Fibroblast of skin of back (primary cell): Measurements from ENCODE around the gene RRM2.
"Not testable (repeated sequence)": the region's sequence is repeated elsewhere in the genome, so short reads cannot be mapped to it uniquely, and the experiment has no call there.

Experiments used
- DNase-seq: peaks from one replicate; pipeline ENCODE4 v3.0.0-alpha.2; 2013

RRM2 gene

DNA sequence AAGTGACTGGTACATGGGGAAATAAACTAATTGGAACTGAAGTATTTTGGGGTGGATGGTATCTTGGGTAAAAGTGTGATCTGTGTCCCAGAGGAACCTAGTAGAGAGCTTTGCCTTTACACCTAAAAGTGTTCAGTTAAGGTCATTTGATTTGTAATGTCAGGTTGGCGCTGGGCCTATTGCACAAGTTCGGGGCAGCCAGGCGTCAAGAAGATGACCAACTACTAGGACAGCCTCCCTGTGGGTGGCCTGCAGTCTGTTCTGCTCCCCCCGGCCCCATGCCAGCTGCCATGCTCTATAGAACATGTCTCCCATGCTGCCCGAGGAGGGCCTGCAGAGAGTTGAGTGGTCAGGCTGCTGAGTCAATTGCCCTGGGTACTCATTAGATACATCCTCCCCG is 10.1 kb downstream of the RRM2 start:
- no peak for DNase-seq

DNA sequence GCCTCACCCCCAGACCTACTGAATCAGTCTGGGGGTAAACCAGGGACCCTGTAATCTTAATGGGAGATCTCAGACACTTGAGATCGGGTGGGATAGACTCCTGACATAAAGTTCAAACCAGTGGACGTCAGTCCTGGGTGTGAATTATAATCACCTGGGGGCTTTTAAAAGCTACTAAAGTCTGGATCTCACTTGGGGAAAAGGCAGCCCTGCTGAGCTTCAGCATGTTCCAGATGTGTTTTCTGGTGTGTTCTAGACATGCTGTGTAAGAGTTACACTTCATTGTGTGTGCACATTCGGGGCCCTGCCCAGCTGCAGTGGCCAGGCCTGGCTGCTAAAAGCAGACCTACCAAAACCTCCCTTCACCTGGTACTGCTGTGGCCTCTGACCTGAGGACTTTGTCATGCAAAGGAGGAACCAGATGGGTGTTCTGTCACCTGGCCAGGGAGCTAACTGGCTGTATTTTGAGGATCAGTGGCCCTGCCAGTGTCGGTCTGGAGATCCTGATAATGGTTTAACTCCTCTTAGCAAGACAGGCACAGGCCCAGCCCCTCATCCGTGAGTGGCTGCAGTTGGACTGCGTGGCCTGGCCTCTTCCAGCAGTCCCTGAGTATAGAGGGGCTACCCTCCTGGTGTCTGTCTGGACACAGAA is 10.6 kb downstream of the RRM2 start:
- DNase-seq: no peak

DNA sequence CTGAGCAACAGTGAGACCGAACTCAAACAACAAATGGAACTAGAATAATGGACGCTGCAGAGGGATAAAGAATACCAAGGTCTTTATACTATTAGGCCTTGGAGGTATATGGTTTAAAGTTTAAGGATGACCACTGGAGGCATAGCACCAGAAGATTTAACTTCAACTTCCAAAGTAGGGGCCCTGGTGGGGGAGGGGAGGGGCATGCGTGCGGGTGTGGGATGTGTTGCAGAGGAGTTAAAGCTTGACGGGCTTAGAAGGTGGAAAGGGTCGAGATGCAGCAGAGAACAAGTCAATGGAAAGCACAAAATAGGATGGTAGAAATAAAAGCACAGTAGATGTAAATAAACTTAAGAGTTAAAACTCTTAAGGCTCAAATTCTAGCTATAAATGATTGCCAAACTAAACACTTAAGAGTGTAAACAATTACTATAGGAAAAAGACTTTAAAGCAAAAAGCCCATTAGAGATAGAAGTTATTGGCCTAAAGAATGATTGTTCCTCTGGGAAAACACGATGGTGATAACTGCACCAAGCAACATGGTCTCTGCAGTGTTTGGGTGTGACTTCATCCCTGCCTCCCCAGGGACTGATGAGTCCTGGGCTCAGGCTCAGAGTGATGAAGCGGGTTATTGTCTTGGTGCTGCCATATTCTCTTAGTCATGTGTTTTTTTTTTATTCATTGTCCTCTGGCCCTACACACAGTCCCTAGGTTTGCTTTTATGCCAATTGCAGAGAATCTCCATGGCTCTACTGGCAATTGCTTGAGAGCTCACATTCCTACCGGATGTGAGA is 13.0 kb downstream of the RRM2 start:
- DNase-seq: peak; percentile 91

DNA sequence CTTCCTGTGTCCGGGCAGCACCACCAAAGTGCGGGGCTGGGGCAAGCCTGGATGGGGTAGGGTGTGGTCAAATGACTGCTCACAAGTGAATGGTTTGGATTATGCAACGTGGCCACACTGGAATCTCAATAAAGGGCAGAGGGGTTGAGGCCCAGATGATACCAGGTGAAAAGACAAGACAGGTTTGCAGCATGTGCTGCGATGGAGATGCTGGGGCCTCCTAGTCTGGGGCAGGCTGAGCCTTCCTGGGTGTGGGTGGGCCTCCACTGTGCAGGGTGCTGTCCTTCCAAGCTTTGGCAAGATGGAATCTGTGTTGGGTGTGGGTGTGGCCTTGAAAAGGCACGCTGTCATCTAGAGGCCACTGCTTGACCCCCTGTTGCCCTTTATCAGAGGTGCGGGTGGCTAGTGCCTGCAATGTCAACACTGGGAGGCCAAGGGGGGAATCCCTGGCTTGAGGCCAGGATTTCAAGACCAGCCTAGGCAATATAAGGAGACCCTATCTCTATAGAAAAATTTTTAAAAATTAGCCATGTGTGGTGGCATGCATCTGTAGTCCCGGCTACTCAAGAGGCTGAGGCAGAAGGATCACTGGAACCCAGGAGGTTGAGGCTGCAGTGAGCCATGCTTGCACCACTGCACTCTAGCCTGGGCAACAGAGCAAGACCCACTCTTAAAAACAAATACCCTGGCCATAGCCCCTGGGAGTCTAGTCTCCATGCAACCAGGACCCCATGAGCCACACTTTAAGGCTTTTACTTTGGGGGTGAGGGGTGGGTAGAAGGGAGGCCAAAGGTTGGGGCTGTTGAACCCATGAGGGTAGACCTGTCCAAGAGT is 13.8 kb downstream of the RRM2 start:
- no peak for DNase-seq

DNA sequence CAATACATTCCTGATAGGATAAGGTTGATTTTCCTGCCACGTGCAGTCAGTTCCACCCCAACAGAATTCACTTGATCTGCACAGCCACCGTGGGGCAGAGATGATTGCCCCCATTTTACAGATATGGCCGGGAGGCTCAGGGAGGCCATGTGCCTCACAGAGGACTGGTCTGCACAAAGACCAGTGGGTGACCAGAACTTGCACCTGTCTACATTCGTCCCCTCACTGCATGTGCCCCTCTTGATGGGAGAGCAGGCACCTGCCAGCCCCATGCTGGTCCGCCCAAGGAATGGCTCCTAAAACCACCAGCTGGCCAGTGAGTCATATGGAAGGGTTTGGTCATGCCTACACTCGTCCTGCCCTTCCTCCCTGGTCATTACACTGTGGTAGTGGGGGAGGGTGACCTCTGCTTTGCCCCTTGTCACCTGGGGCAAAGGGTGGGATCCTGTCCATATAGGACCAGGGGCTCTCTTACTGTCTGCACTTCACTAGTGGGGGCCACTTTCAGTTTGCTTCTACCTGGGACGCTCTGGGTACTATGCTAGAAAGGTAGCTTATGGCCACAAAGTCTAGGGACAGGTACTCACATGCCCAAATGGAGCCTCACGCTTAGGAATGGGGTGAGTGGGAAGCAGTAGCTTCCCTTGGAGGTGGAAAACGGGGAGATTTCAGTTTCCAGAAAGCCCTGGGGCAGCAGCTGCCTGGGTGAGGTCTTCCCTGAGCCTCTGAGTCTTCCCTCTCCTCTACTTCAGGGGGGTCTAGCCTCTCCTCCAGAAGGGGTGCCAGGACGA is 14.7 kb downstream of the RRM2 start:
- DNase-seq: no peak

DNA sequence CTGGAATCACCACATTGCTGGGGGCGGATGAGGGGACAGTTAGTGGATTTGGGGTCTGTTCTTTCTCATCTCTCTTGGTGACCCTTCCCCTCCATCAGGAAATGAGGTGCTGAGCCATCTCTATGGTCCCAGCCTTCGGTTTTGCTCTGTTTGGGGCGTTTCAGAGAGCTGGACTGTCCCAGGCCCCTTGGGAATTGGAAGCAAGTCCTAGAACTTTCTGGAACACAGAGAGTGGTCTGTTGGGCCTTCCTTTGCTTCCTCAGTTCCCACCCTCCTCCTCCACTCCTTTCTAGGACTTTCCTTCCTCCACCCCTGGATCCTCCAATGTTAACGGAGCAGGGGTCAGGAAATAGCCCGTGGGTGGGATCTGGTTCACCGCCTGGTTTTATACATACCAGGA is 17.0 kb downstream of the RRM2 start:
- DNase-seq: no peak

DNA sequence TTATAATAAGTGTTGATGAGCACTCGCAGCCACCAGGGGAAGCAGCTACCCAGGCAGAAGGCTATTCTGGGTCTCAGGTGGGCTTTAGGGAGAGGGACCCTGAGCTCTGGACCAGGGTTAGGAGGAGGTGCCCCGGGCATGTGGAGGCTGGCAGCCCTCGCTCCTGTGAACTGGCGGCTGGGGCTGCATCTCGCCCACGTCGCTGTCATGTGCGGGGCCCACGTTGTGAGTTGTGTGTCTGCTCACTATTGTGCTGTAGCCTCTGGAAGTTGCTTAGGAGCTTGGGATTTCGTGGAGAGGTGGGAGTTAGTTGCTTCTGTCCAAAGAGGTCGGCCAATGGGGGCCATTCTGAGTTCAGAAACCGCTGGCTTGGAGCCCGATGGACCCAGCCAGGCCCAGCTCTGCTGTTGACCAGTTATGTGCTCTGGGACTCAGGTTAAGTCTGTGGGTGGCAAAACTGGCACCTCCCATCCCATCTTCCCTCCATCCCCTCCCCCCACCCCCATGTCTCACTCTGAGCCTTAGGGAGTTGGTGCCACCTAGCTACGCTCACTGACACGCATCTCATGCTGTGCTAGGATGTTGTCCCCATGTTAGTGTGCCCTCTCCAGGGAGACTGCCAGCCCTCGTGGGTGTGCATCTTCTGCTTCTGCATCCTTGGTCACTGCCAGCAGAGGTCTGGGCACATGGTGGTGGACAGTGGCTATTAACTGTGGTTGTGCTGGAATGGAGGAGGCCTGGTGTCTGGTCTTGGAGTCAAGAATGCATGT is 18.5 kb downstream of the RRM2 start:
- no peak for DNase-seq

DNA sequence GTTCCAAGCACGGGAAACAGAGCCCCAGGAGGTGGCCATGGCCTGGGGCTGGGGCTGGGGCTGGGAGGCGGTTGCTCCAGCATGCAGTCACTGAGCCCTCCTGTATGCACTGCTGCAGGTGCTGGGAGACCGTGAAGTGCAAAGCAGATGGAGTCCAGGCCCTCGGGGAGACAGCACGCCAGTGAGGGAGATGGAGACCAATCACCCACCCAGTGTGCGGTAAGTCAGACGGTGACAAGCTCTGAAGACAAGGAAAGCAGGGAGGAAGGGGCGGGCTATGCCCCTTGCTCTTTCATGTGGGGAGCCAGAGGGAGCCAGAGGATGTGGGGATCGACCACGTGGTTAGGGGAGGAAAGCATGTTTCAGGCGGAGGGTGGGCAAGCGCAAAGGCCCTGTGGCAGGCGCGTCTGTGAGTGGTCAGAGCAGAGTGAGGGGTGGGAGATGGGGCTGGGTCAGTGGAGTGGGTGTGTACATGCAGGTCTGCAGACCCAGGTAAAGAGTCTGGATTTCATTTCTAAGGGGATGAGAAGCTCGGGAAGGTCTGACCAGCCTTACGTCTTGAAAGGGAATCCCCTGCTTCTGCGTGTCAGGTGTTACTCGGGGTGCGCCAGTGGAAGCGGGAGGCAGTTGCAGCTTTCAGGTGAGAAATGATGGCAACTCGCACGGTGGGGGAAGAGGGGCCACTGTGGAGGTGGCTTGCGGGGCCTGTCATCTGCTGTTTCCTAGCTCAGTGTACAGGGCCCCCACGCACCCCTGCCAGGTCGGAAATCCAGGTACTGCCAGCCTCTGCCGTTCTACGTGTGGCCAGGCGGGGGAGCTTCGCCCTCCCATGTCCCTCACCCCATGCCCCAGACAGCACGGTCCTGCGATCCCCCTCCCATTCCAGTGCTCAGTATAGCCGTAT is 19.4 kb downstream of the RRM2 start:
- DNase-seq: no peak

DNA sequence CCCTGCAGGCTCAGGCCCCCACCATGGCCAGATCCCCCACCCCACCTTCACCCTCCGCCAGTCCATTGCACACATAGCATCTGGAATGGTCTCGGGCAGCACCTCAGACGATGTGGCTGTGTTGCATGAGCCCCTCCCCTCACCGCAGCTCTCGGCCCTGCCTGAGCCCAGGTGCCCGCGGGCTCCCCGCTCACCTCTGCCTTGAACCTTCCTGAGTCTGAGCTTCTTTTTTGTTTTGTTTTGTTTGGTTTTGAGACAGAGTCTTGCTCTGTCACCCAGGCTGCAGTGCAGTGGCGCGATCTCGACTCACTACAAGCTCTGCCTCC is 20.1 kb downstream of the RRM2 start:
- no peak for DNase-seq

DNA sequence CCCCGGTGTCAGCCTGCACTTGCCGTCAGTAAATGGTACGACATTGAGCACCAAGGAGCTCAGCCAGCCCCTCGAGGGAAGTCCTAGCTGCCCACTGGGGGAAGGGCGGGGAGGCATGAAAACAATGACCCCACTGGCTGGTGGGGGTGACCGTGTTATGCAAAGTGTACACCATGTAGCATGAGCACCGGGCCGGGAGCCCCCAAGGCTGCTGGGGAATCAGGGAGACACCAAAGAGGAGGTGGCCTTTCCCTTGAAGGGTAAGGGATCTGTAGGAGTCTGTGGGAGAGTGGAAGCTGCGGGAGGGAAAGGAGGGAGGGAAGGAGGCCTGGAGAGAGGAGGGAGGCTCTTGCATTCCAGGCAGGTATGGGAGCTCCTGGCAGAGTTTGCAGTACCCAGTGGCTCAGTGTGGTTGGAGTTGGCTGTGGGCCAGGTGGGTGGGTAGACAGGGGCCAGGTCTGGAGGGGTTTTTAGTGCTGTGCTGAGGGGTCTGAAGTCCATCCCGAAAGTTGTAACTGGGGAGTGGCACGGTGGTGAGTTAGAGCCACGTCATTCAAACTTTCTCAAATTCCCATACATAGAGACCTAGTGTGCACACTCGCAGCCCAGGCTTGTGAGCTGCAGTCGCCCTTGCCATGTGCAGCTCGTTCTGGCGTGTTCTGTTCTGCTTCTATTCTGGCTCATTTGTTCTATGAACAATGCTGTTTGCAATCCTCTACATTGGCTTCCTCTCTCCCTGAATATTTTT is 22.4 kb downstream of the RRM2 start:
- DNase-seq: no peak

DNA sequence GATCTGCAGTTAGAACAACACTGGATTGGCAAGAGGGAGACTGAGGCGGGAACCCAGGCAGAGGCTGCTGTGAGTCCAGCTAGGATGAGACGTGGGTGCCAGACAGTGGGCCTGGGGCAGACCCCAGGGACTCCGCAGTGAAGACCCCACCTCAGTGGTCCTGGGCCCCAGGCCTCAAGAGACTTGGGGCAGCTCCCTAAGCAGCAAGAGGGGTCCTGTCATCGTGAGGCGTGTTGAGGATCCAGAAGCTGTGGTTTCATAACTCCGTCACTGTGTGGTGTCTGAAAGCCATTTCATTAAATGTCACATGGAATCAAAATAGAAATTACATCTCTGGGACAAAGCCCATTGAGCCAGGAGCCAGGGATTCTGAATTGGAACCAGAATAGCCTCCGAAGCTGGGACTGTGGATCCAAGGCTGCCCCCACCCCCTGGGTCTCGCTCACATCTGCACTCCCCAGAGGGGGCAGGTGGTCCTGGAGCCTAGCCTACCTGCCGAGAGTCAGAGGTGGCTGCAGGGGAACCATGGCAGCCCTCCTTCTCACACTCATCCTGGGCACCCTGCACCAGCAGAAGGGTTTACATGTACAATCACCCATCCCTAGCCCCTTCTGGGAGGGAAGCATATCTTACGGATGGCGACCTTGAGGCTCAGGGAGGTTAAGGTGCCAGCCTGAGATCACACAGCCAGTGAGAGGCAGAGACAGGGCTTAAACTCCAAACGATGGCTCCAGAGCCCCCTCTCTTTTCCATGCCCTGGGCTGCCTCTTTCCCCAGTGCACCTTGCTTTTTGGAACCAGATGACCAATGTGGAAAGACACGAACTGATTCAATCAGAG is 23.2 kb downstream of the RRM2 start:
- DNase-seq: no peak

DNA sequence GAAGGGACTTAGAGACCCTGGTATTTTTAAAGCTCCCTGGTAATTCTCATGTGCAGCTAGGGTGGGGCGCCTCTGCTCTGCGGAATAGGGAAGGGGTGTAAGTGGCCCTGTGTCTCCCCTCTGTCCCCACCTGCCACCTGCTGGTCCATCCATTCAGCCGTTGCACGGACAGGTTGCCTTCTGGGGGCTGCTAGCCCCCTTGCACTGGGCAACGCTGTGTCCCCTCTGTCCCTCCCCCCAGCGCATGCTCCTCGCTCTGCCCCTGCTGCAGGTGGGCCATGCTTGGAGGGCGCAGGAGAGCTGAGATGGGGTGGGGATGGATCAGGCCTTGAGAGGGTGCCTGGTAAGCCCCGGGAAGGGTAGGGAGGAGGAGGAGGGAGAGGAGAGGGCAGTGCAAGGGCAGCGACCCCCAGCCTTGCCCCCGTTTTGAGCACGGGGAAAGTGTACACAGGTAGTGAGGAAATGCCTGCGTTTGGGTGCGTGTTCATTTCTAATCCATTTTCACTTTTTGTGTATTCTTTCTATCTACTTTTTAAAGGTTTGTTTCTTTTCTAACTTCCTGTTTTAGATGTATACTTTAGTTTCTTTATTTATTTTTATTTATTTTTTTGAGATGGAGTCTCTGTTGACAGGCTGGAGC is 23.9 kb downstream of the RRM2 start:
- no peak for DNase-seq

DNA sequence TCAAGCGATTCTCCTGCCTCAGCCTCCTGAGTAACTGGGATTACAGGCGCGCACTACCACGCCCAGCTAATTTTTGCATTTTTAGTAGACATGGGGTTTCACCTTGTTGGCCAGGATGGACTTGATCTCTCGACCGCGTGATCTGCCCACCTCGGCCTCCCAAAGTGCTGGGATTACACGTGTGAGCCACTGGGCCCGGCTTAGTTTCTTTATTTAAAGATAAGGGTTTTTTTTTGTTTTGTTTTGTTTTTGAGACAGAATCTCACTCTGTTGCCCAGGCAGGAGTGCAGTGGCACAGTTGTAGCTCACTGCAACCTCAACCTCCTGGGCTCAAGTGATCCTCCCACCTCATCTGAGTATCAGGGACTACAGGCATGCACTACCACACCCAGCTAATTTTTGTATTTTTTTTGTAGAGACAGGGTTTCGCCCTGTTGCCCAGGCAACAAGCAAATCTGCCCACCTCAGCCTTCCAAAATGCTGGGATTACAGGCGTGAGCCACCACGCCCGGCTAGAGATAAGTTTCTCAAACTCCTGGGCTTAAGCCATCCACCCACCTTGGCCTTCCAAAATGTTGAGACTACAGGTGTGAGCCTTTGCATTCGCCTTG is 24.6 kb downstream of the RRM2 start:
- not testable (repeated sequence) for DNase-seq

DNA sequence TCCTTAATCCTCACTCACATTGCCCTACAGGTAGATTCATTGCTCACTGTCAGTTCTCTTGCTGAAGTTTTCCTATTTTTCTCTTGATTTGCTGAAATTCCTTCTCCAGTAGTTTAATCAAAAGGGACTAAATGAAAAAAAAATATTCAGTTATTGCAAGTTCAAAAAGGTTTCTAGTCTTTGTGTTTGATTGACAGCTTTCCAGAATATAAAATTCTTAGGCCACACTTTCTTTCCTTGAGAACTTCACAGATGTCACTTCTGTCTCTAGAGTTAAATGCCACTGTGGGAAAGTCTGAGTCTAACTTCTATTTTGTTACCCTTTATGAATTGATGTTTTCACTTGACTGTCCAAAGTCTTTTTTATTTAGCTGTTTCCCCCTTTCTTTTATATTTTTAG is 25.7 kb downstream of the RRM2 start:
- DNase-seq: no peak

DNA sequence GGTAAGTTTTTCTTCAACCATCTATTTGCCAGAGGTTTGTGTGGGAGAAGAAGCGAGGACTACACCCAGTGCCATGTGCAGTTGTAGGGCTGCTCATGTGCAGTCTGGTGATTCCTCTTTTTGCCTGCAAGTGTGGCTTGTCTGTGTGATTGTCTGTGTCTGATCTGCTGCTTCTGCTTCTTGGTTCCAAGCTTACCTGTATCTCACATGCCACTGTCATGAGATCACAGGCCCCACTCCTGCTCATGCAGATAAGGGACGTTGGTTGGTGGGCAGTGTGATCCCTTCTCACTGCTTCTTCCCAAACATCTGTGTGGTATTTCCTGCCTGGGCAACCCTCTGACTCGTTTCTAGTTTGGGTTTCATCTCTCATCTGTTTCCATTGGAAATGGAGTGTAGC is 27.1 kb downstream of the RRM2 start:
- DNase-seq: no peak

DNA sequence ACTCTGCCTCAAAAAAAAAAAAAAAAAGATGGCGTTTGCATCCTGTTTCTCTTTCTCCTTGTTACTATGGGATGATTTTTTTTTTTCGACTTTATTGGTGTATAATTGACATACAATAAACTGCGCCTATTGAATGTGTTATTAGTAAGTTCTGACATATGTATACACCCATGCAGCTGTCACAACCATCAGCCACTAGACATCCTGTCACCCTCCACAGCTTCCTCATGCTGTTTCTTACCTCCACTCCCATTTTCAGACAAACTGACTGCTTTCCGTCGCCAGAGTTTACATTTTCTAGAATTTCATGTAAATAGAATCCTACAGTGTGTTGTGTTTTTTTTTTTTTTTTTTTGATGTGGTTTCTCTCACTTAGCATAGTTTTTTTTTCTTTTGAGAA is 27.9 kb downstream of the RRM2 start:
- no peak for DNase-seq

DNA sequence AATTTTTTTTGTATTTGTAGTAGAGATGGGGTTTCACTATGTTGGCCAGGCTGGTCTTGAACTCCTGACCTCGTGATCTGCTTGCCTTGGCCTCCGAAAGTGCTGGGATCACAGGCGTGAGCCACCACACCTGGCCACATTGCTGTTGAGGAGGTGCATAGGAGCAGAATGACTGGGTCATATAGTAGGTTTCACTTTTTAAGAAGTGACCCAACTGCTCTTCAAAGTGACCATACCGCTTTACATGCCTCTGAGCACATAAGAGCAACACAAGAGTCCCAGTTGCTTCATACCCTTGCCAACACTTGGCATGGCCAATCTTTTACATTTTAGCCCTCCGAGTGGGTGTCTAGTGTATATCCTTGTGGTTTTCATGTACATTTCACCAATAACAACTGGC is 28.9 kb downstream of the RRM2 start:
- DNase-seq: no peak

DNA sequence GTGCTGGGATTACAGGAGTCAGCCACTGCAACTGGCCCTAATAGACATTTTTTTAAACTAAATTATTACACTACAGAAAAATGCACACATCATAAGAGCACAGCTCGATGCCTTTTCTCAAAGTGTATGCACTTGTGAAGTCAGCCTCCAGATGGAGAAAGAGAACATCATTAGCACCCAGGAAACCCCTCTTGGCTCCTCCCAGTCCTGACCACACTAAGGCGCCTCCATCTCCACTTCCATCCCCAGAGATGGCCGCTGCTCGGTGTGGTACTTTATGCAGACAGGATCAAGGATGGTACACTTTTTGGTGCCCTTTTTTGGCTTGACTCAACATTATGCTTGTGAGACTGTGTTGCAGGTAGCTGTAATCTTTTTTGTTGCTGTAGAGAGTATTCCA is 34.8 kb downstream of the RRM2 start:
- no peak for DNase-seq
